HG03521 (cell line): ENCODE results near the gene IQCE.

Experiments used
- ATAC-seq: cut with Tn5 transposase; IDR thresholded peaks from one replicate; pipeline ENCODE4 v1.9.1; 2021; ENCODE audit warnings: mild to moderate bottlenecking, moderate library complexity; ENCODE audit not compliant: unreplicated experiment

IQCE gene

DNA sequence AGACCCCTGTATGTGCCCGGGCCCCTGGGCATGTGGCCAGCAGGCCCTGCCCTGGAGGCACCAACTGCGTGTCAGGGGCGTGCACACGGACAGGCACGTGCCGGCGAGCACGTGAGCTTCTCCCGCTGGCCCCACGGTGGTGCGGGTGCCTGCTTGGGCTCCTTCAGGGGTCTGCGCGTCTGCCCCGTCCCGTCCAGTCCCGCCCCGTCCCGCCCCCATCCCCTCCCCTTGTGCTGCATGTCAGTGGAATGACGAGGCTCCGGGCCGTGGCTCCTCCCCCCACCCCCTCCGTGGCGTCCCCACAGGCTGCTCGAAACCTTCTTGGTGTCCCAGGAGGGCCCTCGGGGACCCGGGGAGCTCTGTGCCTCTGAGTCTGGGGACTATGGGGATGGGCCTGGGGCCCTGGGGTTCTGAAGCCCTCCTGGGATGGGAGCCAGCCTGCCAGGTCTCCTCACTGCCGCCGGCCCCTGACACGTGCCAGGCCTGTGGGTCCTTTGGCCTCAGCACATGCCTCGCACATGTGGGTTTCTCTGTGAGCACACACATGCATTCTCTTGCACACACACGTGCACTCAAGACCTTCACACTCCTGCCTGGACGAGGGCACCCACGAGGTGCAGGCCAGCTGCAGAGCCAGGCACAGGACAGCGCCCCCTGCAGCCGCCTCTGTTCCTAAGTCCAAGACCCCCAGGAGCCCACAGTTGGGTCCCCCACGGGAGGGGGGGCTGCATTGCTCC, 101.7 kb downstream of the IQCE start:
- no peak for ATAC-seq

DNA sequence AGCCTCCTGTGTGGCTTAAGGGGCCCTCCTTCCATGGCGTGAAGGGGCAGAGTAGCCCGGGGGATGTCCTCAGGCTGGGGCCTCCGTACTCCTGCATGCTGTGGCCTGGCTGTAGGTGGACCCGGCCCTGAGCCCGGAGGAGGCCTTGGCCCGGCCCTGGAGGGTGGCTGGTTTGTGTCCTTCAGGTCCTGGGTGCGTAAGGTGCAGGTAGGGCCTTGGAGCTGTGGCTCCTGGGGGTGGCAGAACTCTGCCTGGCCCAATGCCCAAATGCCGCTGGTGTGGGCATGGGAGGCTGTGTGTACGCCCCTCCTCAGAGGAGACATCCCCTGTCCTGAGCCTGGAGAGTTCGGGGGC, 102.3 kb downstream of the IQCE start:
- ATAC-seq = no peak

GRCh38 chr7:2661602-2662272, 103.0 kb downstream of the IQCE start:
- ATAC-seq = no peak

DNA sequence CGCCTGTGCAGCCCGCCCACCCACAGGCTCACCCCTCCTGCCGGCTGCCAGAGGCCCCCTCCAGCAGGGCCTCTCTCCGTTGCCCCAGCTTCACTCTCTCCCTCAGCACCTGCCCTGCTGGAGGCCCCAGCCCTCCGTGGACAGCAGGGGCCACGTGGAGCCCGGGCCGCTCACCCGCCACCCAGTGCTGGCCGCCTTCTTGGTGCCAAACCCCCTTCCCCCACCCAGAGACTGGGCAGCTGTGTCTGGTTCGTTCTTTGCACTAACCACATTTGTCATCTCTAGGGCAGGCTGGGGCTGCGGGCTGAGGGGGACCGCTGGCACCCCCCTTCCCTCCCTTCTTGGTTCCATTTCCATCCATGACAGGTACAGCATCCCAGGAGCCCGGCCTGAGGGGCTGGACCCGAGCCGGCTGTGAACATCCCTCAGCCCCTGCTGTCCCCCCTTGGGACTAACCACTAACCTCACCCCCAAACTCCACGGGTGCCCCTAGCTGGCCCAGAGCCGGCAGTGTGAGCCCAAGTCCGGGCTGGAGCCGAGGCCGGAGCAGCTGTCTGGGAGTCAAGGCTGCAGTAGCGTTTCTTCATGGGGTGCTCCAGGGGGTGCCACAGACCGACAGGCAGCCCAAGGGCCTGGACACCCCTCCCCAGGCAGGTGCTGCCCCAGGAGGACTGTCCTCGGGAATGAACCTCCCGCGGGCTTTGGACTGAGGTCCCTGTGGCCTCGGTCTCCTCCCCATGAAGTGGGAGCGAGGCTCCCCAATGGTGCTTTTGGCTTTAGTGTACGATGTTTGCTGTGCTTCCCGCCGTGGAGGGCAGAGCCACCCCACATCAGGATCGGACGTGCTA, 103.7 kb downstream of the IQCE start:
- ATAC-seq = no peak

DNA sequence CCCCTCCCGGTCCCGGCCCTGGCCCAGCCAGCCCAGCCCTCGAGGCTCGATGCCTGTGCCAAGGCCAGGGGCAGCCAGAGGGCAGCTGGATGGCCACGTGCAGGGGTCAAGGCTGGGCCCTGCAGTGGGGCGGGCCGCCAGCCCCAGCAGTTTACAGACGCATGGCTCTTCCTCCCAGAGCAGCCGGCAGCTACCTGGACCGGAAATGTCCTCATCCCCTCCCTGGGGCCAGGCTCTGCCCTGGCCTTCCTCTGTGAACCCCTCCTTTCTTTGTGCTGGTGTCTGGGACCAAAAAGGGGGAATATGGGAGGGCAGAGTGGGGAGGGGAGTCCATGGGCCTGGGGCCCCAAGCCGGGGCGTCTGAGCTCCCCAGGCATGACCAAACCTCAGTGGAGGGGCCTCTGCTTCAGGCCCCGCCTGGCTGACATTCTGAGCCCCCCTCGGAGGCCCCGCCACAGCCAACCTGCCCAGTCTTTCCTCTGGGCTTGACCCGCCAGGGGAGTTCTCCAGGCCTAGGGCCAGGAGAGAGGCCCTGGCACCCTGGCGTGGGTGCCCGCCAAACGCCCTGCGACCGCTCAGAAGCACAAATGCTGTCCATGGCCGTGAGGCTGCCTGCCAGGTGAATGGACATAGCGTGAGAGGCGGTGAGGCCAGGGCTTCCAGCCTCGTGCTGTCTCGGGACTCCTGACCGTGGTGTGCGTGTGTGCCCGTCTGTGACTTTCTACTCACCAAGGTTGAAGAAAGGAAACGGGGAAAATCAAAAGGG, 104.5 kb downstream of the IQCE start:
- no peak for ATAC-seq

GRCh38 chr7:2663960-2664359, 105.2 kb downstream of the IQCE start:
- no peak for ATAC-seq
